Activated CD8-positive, alpha-beta memory T cell treated with anti-CD3 and anti-CD28 coated beads, Interleukin-2, amount 50 U/mL, for 24 hours (primary cell): Measurements from ENCODE around the gene LYZ.

ENCODE experiments used
- DNase-seq: peaks from one replicate; pipeline ENCODE4 v3.0.0-alpha.2; 2020; ENCODE audit errors: extremely low read depth

The LYZ gene

DNA sequence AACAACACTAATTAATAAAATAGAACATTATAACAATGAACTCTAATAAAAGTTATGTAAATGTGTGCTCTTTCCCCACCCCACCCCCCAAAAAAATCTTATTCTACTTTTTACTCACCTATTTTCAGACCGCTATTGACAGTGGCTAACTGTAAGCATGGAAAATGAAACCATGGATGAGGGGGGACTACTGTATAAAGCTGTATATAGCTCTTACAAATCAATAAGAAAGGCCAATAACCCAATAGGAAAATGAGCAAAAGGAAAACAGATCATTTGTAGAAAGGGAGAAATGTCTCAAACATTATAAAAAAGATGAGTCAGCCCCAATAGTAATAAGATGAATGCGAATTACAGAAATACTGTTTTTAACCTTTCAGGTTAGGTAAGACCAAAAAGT is 38.7 kb downstream of the LYZ start:
- no peak for DNase-seq

DNA sequence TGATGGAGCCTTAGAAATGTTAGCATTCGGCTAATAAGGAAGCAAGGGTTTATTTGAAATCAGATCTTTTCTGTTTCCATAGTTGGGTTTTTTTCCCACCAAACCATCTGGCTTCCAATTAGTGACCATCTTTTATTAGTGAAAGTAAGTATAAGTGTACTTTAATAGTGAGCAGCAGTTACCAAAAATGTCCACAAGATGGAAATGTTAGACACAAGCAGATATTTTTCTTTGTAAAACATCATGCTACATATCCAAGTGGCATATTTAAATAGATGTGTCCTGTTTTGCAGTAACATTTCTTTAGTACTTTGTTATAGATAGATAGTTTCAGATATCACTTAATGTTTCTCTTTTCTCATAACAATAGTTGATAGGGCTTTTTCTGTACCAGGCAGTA is 40.2 kb downstream of the LYZ start:
- no peak for DNase-seq

DNA sequence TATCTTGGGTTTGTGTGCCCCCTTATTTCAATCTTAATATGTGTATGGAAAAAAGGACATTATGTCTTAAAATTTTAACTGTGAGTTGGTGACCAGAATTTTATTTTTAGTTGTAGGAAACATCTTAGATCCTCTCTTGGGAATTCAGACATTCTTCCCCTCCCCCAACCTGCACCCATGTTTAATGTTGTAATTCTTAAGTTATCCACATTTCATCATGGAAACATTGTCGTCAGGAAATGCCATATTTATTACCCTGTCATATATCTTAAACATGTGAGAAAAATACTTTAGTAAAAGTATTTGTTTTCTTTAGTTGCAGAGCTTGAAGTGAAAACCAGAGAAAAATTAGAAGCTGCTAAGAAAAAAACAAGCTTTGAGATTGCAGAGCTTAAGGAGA is 41.6 kb downstream of the LYZ start:
- DNase-seq = no peak

DNA sequence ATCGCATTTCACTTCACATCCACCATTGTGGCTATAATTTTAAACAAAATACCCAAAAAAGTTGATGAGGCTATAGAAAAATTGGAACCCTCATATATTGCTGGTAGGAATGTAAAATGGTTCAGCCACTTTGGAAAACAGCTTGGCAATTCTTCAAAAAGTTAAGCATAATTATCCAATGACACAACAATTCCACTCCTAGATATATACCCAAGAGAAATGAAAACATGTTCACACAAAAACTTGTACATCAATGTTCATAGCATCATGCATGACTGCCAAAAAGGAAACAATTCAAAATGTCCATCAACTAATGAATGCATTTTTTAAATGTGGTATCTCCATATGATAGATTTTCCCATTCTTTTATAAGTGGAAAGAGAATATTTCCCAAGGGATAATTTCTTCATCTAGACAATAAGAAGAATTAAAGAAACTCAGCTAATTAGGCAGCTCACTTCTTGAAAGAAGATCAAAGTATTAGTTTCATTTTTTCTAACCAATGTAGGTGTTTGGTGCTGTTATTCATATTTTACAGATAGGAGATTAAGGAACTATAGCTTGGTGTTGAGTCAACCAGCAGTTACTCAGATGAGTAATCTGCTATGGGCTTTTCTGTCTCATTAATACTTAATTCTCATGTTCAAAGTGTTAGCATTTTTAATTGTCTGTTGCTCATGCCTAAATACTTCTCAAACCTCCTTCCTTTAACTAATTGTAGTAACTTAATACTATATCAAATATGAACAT is 44.2 kb downstream of the LYZ start:
- no peak for DNase-seq

DNA sequence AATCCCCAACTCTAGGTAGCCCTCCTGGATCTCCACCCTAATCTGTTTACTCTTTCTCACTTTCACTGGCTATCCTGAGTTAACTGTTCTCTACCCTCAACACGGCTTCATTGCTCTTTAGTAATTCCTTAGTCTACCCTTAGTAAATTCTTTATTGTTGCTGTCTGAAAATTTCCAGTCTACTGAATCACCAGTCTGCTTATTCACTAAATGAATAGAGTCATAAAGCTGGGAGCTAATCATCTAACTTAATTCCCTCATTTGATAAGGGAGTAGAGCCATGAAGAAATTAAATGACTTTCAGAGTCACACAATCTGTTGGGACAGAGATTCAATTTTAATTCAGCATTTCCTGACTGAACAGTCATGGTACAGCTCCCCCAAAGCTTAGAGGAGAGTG is 47.9 kb downstream of the LYZ start:
- DNase-seq = no peak

DNA sequence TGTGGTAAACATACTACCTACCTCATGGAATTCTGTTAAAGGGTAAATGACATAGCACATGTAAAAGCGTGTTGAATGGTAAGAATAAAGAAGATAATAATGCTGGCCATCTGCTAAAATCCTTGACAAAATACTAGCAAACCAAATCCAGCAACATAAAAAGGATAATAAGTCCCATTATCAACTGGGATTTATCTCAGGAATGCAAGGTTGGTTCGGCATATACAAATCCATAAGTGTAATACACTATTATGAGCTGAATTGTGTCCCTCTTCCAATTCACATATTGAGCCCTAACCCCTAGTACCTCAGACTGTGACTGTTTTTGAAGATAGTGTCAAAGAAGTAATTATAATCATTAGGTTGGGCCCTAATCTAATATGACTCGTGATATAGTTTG is 48.8 kb downstream of the LYZ start:
- no peak for DNase-seq

DNA sequence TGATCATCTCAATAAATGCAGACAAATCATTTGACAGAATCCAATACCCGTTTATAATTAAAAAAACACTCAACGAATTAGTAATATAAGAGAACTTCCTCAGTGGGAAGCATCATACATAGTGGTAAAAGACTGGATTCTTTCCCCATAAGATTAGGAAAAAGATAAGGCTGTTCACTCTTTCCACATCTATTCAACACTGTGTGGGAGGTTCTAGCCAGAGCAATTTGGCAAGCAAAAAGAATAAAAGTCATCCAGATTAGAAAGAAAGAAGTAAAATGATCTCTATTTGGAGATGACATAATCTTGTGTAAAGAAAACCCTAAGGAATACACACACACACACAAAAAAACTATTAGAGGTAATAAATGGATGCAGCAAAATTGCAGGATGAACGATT is 49.8 kb downstream of the LYZ start:
- DNase-seq = no peak

DNA sequence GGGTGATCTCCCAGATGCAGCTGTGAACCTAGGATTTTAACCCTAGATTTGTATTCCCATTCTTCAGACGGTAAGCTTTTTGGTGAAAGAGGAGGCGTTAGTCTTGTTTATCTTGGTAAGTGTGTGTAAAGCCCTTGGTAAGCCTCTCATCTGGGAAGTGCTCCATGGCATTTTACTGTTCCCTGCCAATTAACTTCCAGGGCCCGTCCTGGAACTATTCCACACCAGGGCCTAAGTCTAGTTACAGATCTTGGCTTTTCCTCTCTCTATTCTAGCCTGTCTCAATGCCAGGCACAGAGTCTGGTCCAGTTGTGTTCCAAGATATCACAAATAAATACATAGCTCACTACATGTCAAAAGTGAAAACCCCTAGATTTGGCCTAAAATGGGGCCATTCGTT is 53.8 kb downstream of the LYZ start:
- DNase-seq = no peak
